Chondrocyte (in vitro differentiated cells): ENCODE measurements around the gene EFTUD2. TPM values are rescaled to one million over a fixed set of nuclear protein-coding genes. Genes with fewer than 3 reads are reported as not detected.
"Not testable (repeated sequence)": the region's sequence is repeated elsewhere in the genome, so short reads cannot be mapped to it uniquely, and the experiment has no call there.

ENCODE experiments used
- DNase-seq: peaks from one replicate; pipeline ENCODE4 v3.0.0; 2021; ENCODE audit warnings: mixed read lengths, low spot score
- H3K27ac Mint-ChIP-seq: one replicate; pipeline ENCODE4 v1.8.0; 2021; ENCODE audit warnings: mild to moderate bottlenecking, moderate library complexity, mixed read lengths; ENCODE audit not compliant: unreplicated experiment
- H3K27me3 Mint-ChIP-seq: 2 replicates; pipeline ENCODE4 v1.8.0; 2021; ENCODE audit warnings: low read depth, mixed read lengths
- H3K36me3 Mint-ChIP-seq: 2 replicates; pipeline ENCODE4 v1.8.0; 2021; ENCODE audit warnings: low read depth, mixed read lengths
- H3K4me1 Mint-ChIP-seq: 2 replicates; pipeline ENCODE4 v1.8.0; 2021; ENCODE audit warnings: low read depth, mild to moderate bottlenecking, mixed read lengths
- H3K4me3 Mint-ChIP-seq: one replicate; pipeline ENCODE4 v1.8.0; 2021; ENCODE audit warnings: mild to moderate bottlenecking, moderate library complexity, mixed read lengths; ENCODE audit not compliant: unreplicated experiment
- H3K9me3 Mint-ChIP-seq: 2 replicates; pipeline ENCODE4 v1.8.0; 2021; ENCODE audit warnings: low read depth, mixed read lengths
- total RNA-seq: library from RNA; stranded (reverse); gene quantifications from 3 replicates; pipeline ENCODE4 v1.2.1, GENCODE V29; 2021
- TF ChIP-seq, protein P1 (sequence below): fragments of 200-600 bp; sonication (generic); IDR thresholded peaks from 2 replicates; pipeline ENCODE4 v1.5.0; 2021; ENCODE audit warnings: antibody characterized with exemption, mild to moderate bottlenecking, moderate library complexity

EFTUD2 gene
- total RNA-seq, 1 donor from 2014 or later: 71.9 TPM

GRCh38 chr17:44828919-44829522 is 70.2 kb downstream of the EFTUD2 start:
- TF ChIP-seq, protein P1, sequence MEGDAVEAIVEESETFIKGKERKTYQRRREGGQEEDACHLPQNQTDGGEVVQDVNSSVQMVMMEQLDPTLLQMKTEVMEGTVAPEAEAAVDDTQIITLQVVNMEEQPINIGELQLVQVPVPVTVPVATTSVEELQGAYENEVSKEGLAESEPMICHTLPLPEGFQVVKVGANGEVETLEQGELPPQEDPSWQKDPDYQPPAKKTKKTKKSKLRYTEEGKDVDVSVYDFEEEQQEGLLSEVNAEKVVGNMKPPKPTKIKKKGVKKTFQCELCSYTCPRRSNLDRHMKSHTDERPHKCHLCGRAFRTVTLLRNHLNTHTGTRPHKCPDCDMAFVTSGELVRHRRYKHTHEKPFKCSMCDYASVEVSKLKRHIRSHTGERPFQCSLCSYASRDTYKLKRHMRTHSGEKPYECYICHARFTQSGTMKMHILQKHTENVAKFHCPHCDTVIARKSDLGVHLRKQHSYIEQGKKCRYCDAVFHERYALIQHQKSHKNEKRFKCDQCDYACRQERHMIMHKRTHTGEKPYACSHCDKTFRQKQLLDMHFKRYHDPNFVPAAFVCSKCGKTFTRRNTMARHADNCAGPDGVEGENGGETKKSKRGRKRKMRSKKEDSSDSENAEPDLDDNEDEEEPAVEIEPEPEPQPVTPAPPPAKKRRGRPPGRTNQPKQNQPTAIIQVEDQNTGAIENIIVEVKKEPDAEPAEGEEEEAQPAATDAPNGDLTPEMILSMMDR: no peak
- Mint-ChIP-seq H3K27me3 (no peaks in the 10 kb centered on the region), H3K27ac (peak overlapping the region; percentile 79), H3K36me3 (no peaks in the 10 kb centered on the region), H3K9me3 (no peaks in the 10 kb centered on the region), H3K4me1 (peaks cover 29% of the 10 kb centered on the region), H3K4me3 (peak overlapping the region; percentile 88)
- no peak for DNase-seq

DNA sequence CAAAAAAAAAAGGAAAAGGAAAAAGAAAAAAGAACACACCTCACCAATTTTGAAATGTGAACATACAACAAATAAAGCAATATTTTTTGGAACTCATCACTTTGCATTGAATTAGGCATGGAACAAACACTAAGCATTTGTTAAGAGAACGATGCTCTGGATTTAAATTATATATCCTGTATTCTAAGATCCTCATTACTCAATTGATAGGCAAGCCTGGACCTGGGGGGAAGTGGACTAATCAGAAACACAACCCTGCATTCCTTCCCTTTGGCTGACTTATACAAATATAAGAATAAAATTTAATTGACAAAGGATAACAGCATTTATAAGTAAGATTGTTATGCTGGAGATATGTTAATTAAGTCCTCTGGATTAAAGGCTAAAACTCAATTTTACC is 71.4 kb downstream of the EFTUD2 start:
- peak overlapping the region; percentile 47 for H3K4me3 Mint-ChIP-seq
- TF ChIP-seq, protein P1: no peak
- peaks cover 33% of the 10 kb centered on the region for H3K4me1 Mint-ChIP-seq
- no peaks in the 10 kb centered on the region for H3K27me3 Mint-ChIP-seq
- no peak for DNase-seq
- H3K9me3 Mint-ChIP-seq: no peaks in the 10 kb centered on the region
- peak overlapping the region; percentile 41 for H3K27ac Mint-ChIP-seq
- H3K36me3 Mint-ChIP-seq: no peaks in the 10 kb centered on the region

DNA sequence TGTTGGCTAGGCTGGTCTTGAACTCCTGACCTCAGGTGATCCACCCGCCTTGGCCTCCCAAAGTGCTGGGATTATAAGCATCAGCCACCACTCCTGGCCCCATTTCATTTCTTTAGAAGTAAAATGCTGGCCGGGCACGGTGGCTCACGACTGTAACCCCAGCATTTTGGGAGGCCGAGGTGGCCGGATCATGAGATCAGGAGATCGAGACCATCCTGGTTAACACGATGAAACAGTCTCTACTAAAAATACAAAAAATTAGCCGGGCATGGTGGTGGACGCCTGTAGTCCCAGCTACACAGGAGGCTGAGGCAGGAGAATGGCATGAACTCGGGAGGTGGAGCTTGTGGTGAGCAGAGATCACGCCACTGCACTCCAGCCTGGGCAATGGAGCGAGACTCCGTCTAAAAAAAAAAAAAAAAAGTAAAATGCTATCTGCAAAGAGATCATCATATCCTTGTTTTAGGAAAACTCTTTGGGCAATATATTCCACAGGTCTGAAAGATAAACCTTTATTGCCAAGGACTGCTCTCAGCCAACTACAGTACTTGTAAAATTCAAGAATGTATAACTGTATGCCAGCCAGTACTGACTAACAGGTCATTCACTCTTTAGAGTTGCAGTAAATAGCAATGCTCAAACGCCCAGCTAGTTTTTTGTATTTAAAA is 73.0 kb downstream of the EFTUD2 start:
- H3K9me3 Mint-ChIP-seq: no peaks in the 10 kb centered on the region
- H3K4me3 Mint-ChIP-seq: no peak overlapping the region
- H3K27me3 Mint-ChIP-seq: no peaks in the 10 kb centered on the region
- no peak overlapping the region for H3K27ac Mint-ChIP-seq
- peaks cover 39% of the 10 kb centered on the region for H3K4me1 Mint-ChIP-seq
- DNase-seq: no peak
- no peaks in the 10 kb centered on the region for H3K36me3 Mint-ChIP-seq
- TF ChIP-seq, protein P1: no peak

GRCh38 chr17:44825236-44825635 is 74.0 kb downstream of the EFTUD2 start:
- not testable (repeated sequence) for H3K36me3 Mint-ChIP-seq, H3K4me3 Mint-ChIP-seq, DNase-seq, H3K9me3 Mint-ChIP-seq, H3K27me3 Mint-ChIP-seq, H3K27ac Mint-ChIP-seq
- peaks cover 44% of the 10 kb centered on the region for H3K4me1 Mint-ChIP-seq

DNA sequence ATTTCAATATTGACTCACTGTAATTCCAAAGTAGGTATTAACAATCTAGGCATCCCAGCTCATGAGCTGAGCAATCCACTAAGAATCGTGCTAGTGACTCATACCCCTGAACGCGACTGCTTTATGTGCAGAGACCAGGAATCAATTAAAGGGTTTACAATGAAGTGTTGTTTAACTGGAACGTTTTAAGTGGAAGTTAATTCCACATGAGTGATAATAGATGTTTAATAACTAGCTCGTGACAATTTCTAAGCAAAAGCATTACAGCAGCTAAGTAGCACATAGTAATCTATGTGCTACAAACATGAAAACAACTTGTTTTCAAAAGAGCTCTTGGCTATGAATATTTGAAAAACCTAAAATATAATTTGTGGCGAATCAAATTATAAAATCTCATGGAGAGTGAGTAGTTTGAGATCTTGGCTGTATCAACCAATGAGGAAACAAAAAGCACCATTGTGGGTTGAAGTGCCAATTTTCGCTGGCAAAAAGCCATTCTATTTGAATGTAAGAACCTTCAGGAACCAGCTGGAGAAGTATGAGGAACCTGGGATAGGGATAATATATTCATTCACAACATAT is 78.5 kb downstream of the EFTUD2 start:
- Mint-ChIP-seq H3K4me1 (peaks cover 34% of the 10 kb centered on the region), H3K9me3 (no peaks in the 10 kb centered on the region), H3K27ac (peak overlapping the region; percentile 84), H3K36me3 (no peaks in the 10 kb centered on the region), H3K27me3 (no peaks in the 10 kb centered on the region), H3K4me3 (peak overlapping the region; percentile 18)
- DNase-seq: no peak
- TF ChIP-seq, protein P1: no peak

GRCh38 chr17:44818508-44818907 is 80.7 kb downstream of the EFTUD2 start:
- DNase-seq, H3K36me3 Mint-ChIP-seq, H3K27me3 Mint-ChIP-seq, H3K9me3 Mint-ChIP-seq, H3K4me3 Mint-ChIP-seq, H3K27ac Mint-ChIP-seq: not testable (repeated sequence)
- H3K4me1 Mint-ChIP-seq: peaks cover 39% of the 10 kb centered on the region
